HG03097 (cell line): Measurements from ENCODE around the gene AARS1.
"Not testable (repeated sequence)": the region's sequence is repeated elsewhere in the genome, so short reads cannot be mapped to it uniquely, and the experiment has no call there.

Experiments
- ATAC-seq: cut with Tn5 transposase; IDR thresholded peaks from one replicate; pipeline ENCODE4 v1.9.1; 2021; ENCODE audit not compliant: unreplicated experiment, low FRiP score

AARS1 gene

GRCh38 chr16:70276392-70276791 is 12.9 kb downstream of the AARS1 start:
- no peak for ATAC-seq

GRCh38 chr16:70271696-70272095 is 17.6 kb downstream of the AARS1 start:
- no peak for ATAC-seq

DNA sequence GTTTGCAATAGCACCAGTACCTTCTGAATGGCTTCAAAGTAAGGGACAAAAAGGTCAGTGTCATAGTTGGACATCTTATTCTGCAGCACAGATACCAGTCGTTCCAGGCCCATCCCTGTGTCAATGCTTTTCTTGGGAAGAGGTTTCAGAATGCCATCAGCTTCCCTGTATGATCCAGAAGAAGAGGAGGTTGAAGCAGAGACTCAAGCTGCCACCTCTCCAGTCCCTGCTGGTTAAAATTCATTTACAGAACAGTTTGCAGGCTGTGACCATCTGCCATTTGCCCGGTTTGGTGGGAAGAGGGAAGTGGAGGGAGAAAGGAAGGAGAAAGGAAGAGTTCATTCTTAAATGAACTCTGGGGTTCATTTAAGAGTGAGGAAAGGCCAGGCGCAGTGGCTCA is 19.1 kb downstream of the AARS1 start:
- no peak for ATAC-seq

DNA sequence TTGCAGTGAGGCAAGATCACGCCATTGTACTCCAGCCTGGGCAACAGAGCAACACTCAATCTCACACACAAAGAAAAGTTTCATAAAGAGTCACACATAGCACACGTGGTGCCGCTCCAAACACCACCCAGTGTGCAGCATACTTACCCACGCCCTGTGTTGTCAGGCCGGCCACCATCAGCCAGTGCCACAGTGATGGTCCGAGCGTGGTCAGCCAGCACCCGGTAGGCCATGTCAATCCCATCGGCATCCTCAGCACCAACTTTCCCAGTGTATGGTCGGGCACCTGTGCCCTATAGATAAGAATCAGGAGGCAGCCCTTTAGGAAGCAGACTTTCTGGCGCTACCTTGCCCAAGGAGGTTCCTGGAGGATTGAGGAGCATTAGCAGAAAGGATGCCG is 19.8 kb downstream of the AARS1 start:
- no peak for ATAC-seq

DNA sequence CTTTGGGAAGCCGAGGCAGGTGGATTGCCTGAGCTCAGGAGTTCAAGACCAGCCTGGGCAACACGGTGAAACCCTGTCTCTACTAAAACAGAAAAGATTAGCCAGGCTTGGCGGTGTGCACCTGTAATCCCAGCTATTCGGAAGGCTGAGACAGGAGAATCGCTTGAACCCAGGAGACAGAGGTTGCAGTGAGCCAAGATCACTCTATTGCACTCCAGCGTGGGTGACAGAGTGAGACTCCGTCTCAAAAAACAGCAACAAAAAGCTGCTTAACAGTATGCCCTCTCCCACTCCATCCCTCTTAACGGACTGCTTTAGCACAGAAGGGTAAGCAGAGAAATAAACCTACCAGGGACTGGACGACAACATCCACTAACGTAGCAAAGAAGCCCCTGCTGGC is 21.4 kb downstream of the AARS1 start:
- ATAC-seq = not testable (repeated sequence)

GRCh38 chr16:70267516-70267915 is 21.8 kb downstream of the AARS1 start:
- ATAC-seq = no peak

DNA sequence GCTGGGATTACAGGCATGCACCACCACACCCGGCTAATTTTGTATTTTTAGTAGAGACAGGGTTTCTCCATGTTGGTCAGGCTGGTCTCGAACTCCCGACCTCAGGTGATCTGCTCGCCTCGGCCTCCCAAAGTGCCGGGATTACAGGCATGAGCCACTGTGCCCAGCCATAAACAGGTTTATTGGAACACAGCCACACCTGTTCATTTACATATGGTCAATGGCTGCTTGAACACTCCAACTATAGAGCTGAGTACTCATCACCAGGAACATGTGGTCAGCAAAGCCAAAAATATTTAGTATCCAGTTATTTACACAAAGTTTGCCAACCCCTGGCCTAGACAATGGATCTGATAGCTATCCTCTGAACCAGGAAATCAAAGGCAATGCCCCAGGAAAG is 29.4 kb downstream of the AARS1 start:
- not testable (repeated sequence) for ATAC-seq

- ATAC-seq = no peak
Measured at GRCh38 chr16:70258946-70259345, 30.4 kb downstream of the AARS1 start.

GRCh38 chr16:70258065-70258464 is 31.2 kb downstream of the AARS1 start:
- ATAC-seq = no peak

DNA sequence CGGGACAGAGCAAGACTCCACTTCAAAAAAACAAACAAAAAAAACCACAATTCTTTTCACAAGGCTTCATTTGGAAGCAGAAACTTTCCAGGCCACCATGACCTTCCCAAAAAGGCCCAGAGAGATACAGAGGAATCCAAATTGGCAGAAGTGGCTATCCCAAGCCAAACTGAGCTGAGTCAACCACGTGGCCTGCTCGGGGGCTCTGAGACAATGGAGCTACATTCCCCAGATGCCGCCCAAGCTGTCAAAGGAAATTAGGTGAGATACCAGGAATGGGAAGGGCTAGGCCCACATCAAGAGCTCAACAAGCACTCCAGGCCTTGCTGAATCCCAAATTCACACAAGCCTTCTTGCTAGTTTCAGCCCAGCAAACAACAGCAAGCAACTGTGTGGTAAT is 31.9 kb downstream of the AARS1 start:
- no peak for ATAC-seq

GRCh38 chr16:70255574-70255973 is 33.7 kb downstream of the AARS1 start:
- ATAC-seq = no peak

GRCh38 chr16:70254965-70255286 is 34.4 kb downstream of the AARS1 start:
- no peak for ATAC-seq

- no peak for ATAC-seq
Measured at GRCh38 chr16:70254180-70254964, 34.9 kb downstream of the AARS1 start.

GRCh38 chr16:70253291-70254106 is 35.8 kb downstream of the AARS1 start:
- no peak for ATAC-seq

GRCh38 chr16:70252355-70252988 is 36.8 kb downstream of the AARS1 start:
- no peak for ATAC-seq

GRCh38 chr16:70251629-70252354 is 37.5 kb downstream of the AARS1 start, which contains the start of gene EXOSC6:
TSS of gene EXOSC6 (minus strand) at chr16:70251940. CDS start at chr16:70251900, 40 bp downstream.
- ATAC-seq = peak; percentile 86

DNA sequence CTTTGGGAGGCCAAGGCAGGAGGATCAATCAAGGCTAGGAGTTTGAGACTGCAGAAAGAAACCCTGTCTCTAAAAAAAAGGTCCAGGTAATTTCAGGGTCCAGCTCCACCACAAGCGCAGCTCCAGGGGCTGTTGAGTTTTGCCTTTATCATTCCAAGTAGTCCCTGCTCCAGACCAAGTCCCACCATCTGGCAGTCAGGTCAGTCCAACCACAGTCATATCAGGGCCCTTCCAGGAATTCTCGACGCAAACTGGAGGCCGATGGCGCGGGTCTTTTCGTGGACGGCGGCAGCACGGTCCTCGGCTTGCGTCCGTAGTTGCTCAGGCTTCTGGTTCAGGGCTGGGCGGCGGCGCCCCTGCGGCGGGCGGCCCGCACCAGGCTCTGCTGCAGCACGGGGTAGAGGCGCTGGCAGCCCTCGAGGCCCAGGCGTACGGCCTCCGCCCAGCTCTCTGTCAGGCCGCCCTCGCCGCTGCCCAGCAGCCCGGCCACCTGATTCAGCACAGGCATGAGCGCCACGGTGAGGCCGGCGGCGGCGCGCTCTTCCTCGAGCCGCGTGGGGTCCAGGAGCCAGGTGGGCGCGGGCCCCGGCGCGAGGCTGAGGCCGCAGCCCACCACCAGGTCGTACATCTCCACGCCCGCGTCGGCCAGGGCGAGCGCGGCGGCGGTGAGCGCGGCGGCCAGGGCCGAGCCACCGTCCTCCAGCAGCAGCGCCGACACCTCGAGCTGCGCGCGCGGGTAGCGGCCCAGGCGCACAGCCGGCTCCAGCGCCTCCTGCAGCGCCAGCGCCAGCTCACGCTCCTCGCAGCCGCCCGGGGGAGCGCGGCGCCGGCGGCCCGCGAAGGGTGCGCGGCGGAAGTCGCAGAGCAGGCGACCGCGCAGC is 38.3 kb downstream of the AARS1 start:
- peak; percentile 27 for ATAC-seq

DNA sequence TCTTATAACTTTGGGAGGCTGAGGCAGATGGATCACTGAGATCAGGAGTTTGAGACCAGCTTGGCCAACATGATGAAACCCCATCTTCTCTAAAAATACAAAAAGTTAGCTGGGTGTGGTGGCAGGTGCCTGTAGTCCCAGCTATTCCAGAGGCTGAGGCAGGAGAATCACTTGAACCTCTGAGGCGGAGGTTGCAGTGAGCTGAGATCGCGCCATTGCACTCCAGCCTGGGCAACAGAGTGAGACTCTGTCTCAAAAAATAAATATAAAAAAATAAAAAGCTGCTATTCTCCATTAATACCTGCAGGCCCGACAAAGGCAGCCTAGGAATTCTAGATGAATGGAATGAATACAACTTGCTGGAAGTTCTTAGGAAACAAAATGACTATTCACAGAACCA is 39.6 kb downstream of the AARS1 start:
- not testable (repeated sequence) for ATAC-seq

GRCh38 chr16:70238773-70239172 is 50.5 kb downstream of the AARS1 start:
- ATAC-seq = not testable (repeated sequence)

DNA sequence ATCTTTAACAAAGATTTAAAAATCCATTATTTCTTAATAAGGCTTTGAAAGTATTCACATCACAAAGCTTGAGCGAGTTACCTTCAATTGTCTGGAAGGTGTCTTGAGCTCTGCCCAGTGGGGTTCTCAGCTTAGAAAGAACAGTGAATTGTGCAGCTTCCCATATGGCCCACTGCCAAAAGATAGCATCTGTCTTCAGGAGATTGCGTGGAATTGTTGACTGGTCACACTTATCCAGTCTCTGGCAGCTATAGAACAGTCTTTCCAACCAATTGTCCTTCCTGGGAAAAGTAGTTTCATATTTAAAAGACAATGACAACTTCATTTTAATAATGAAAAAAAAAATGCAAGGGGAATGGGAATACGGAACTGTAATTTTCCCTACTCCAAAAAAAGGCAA is 57.5 kb downstream of the AARS1 start:
- ATAC-seq = not testable (repeated sequence)
